NOMO-1 treated with dmso at 0.1 percent for 144 hours (cell line): ENCODE data around the gene CLSTN2.

Experiments used
- DNase-seq: peaks from one replicate; lab custom pipeline; 2025; ENCODE audit not compliant: unreplicated experiment; lab: John Stamatoyannopoulos, UW

The CLSTN2 gene

GRCh38 chr3:140487566-140487965, 552.6 kb downstream of the CLSTN2 start:
- no peak for DNase-seq

- DNase-seq: no peak
These were observed 558.3 kb downstream of the CLSTN2 start for GRCh38 chr3:140493271-140493670.

DNA sequence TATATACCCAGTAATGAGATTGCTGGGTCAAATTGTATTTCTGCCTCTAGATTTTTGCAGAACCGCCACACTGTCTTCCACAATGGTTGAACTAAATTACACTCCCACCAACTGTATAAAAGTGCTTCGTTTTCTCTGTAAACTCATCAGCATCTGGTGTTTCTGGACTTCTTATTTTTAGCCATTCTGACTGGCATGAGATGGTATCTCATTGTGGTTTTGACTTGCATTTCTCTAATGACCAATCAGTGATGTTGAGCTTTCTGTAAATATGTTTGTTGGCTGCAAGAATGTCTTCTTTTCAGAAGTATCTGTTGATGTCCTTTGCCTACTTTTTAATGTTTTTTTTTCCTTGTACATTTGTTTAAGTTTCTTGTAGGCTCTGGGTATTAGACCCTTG, 560.0 kb downstream of the CLSTN2 start:
- DNase-seq: no peak

GRCh38 chr3:140497331-140497730, 562.3 kb downstream of the CLSTN2 start:
- DNase-seq: no peak

DNA sequence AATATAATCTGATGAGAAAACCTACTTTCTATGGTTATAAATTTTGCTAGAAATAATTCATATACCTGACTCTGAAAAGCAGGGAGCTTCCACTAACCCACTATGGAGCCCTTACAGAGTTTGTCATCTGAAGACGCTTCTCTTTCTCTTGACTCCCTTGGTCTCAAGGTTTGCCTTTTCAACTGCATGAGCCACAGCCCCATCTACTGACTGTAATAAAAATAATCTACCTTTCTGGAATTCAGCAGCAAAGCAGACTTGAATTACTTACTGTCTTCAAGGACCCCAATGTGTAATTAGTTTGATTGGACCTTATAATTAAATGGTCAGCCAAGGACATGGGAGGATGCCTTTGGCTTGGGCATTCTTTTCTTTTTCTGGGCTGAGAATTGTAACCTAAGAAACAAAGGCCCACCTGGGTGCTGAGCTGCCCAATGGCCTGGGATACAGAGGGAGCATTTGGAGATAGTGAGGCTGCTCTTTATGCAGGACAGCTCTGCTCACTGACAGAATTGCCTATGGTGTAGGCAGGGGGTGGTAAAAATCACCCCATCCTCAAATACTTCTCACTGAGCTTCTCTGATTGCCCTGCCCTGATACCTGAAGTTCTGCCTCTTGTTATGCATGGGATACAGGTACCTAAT, 564.3 kb downstream of the CLSTN2 start:
- DNase-seq: no peak

DNA sequence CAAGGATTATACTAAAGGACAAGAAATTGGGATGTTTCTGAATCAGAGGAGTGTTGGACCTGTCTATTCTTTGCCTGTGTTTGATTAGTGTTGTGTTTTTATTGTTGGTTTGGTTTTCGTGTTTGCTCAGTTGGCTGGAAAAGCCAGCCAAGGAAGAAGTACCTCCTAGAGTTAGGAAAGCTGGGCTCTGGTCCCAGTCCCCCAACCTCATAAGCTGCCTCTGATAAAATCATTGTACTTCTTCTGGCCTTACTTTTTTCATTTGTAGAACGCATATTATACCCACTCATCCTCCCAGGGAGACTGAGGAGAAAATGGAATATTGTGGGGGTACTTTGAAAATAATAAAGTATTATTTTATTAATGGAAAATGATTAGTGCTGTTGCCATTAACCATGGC, 565.5 kb downstream of the CLSTN2 start:
- DNase-seq: no peak

DNA sequence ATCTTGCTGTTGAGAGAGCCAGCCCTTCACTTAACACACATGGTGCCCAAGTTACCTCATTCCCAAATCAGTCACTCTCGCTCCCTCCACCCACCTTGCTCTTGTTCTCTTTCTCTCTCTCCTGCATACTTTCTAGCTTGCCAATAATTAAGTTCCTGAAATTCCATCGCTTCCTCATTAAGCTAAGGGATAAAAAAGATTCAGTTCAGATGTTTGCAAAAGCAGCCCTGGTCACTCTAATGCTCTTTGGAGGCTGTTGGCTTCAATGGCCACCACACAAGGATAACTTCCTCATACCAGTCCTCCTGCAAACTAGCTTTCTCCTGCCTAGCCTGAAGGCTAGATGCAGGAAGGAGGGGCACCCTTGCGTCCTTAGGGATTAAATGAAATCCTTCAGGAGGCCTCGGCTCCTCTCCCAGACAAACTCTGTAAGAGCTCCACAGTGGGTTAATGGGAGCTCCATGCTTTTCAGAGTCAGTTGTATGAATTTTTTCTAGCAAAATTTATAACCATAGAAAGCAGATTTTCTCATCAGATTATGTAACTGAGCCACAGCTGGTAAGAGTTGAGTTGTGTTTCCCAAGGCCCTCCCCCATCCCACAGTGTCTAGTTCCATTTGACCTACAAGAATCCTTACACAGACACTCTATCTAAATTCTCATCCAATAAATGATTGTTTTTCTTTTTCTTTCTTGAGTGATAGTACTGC, 566.2 kb downstream of the CLSTN2 start:
- DNase-seq: no peak

DNA sequence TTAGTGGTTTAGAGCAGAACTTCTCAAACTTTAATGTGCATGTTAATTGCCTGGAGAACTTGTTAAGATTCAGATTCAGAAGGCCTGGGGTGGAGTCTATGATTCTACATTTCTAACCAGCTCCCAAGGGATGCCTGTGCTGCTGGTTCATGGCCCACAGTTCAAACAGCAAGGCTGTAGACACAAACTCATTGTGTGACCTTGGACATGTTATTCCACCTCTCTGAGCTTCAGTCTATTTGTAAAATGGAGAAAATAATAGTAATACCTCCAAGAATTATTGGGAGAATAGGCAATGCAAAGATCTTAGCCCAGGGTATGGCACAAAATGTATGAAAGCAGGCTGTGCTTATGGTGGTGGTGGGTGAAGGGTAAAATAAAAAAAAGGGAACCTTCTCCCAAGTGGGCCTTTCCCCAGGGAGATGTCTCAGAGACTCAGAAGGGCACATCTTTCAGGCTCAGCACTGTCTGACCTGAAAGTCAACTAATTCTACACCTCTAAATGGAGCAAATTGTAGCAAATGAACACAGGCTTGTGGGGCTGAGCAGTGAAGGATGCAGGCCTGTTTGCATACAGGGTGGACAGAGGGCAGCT, 566.9 kb downstream of the CLSTN2 start:
- no peak for DNase-seq

DNA sequence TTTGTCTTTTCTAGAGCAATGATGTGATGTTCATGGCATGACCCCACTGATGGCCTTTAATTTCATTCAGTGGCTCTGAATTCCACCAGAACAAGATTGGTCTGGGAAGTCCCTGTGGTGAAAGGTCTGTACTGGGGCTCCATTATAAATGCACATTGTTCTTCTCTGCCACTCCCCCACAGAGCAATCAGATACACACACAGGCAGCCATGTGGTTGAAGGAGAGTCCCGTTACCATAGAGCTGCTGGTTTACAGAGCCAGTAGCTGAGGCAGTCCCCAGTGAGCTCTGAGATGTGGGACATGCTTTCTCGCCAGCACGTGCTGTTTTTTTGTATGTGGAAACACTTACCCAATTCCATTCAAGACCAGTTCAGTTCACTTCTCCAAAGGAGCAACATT, 570.2 kb downstream of the CLSTN2 start:
- no peak for DNase-seq

- DNase-seq: no peak
These were observed 570.9 kb downstream of the CLSTN2 start for GRCh38 chr3:140505876-140506275.

DNA sequence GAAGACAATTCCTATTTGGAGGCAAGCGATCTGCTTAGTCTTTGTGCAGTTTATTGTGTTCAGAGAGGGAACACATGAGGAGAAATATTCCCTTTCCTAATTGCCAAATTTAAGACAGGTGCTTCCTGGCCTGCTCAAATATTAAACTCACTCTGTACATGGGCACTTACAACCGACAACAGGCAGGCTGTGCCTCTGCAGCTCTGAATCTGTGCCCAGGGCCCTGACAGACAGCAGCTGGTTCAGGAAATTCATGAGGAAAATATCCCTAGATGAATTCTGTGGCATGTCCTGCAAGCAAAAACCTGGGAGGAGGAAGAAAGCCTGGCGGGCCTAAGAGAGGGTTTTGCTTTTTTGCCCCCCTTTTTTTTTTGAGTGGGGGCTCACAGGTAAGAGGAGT, 573.6 kb downstream of the CLSTN2 start:
- no peak for DNase-seq

DNA sequence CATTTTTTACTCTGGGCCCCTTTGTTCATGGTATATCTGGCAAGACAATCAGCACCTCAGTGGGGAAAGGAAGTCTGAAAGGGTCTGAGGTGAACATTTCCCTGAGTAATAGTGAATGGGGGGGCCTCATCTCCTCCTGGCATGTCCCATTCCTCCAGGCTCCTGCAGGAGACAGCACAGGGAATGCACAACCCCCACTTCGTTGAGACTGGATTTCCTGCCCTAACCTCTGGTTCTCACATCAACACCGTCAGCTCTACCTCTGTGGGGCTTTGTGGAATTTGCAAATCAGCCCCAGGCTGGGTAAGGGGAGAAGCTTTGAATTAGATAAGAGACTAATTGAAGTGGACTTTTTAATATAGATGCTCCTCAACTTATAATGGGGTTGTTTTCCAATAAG, 574.5 kb downstream of the CLSTN2 start:
- no peak for DNase-seq

DNA sequence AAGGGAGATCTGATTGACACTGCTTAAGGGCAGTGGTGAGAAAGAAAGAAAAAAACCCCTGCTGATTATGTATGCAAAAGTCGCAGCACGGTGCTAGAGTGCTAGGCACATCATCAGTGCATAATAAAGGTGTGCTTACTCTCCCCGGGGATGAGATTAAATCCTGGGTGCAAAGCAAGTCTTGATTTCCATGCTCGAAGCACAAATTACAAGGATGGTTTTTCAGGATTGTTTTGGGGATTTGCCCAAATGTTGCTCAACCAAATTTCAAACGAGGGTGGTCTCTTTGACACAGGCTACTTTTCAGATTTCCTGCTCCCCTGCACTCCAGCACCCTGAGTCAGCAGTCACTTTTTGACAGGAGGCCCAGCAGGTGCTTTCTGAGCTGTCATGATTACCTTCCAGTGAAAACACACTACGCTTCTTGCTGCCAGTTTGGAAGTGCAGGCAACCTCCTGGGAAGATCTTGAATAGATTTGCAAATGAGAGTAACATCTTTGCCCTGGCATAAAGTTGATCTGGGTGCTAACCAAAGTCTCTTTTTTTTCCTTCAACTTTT, 575.4 kb downstream of the CLSTN2 start:
- DNase-seq: no peak

- DNase-seq: no peak
These were observed 586.9 kb downstream of the CLSTN2 start for GRCh38 chr3:140521751-140522445.

GRCh38 chr3:140522653-140523380, 587.8 kb downstream of the CLSTN2 start:
- no peak for DNase-seq

- no peak for DNase-seq
These were observed 588.6 kb downstream of the CLSTN2 start for GRCh38 chr3:140523600-140523999.

DNA sequence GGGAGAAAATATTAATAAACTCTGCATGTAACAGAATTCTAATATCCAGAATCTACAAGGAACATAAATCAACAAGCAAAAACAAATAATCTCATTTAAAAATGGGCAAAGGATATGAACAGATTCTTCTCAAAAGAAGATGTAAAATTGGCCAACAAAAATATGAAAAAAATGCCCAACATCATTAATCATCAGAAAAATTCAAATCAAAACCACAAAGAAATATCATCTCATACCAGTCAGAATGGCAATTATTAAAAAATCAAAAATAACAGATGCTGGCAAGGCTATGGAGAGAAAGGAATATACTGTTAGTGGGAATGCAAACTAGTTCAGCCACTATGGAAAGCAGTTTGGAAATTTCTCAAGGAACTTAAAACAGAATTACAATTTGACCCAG, 592.2 kb downstream of the CLSTN2 start:
- no peak for DNase-seq

DNA sequence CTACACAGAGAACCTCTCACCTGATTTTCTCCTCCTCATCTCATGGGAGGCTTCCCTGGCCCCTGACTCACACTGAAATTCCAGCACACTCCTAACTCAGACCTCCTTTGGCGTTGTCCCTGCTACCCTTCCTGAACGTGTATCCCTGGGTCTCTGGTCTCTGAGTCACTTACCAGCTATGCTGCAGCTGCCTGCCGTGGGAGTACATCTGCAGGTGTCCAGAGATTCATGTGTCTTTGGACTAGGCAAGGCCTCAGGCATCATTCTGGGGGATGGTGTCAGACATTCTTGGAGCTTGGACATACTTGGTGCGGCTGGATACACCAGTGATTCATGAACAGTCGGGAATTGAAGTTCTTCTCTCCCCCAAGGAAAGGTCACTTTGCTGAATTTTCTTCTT, 594.1 kb downstream of the CLSTN2 start:
- DNase-seq: no peak

- no peak for DNase-seq
These were observed 594.6 kb downstream of the CLSTN2 start for GRCh38 chr3:140529558-140529957.

DNA sequence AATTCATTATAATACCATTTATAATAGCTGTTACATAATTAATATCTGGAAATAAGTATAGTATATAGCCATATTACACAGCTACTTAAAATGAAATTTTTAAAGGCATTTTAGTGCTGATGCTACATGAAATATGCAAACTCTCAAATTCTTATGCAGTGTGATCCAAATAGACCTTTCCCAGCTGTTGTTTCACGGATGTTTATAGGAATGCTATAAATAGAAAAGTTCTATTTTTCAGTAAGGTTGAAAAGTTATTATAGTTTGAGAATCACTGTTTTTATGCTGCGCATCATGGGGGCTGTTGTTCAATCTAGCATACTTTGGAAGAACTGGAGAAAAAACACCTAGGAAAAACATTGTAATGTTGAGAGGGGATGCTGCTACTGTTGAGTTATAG, 595.1 kb downstream of the CLSTN2 start:
- no peak for DNase-seq

DNA sequence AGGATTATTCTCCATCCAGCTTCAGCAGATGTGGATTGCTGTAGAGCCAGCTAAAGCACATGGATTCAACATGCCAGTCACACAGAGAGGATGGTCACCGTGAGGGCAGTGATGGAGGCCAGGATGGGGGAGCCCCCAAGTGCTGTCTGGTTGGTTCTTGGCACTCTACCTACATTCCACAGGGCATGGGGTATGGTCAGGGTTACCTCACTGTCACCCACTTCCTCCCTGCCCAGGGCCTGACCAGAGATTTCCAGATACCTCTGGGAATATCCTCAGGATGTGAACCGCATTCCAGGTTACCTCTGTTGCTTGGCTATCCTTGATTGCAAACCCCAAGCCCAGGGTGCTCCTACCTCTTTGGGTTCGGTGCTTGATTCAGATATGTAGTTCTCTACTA, 595.6 kb downstream of the CLSTN2 start:
- no peak for DNase-seq
